ENCODE results near the gene LAMTOR1.

Gene LAMTOR1

GRCh38 chr11:72103754-72104167 lies 664 bp upstream of the LAMTOR1 start:
- TF ChIP-seq CTCF (IDR thresholded peaks at IDR 0.05; ENCODE audit: unreplicated experiment in 3 of 3): peak in 2 of 3 experiments; percentile 1 to 27
- Mint-ChIP-seq H3K4me3 (peak overlapping the region; percentile 88 to 95 (median 95)), H3K4me1 (peaks cover 36% of the 10 kb centered on the region), H3K36me3 (ENCODE audit: low read depth) (peaks cover 12% of the 10 kb centered on the region), H3K27ac (peak overlapping the region; percentile 99 to 100 (median 99)), H3K9me3 (no peaks in the 10 kb centered on the region), H3K27me3 (ENCODE audit: low read depth) (no peaks in the 10 kb centered on the region)

- H3K27ac Mint-ChIP-seq: peak overlapping the region; percentile 99 to 100 (median 99)
- H3K27me3 Mint-ChIP-seq (ENCODE audit: low read depth): no peaks in the 10 kb centered on the region
- H3K9me3 Mint-ChIP-seq: no peaks in the 10 kb centered on the region
- peaks cover 23% of the 10 kb centered on the region for H3K36me3 Mint-ChIP-seq (ENCODE audit: low read depth)
- peak overlapping the region; percentile 88 to 95 (median 95) for H3K4me3 Mint-ChIP-seq
- H3K4me1 Mint-ChIP-seq: peaks cover 36% of the 10 kb centered on the region
- TF ChIP-seq CTCF (IDR thresholded peaks at IDR 0.05; ENCODE audit: unreplicated experiment in 3 of 3): no peak
These were observed 509 bp downstream of the LAMTOR1 start for GRCh38 chr11:72102631-72102945.

GRCh38 chr11:72102162-72102561 lies 935 bp downstream of the LAMTOR1 start:
- TF ChIP-seq CTCF (IDR thresholded peaks at IDR 0.05; ENCODE audit: unreplicated experiment in 3 of 3): no peak
- peaks cover 25% of the 10 kb centered on the region for H3K36me3 Mint-ChIP-seq (ENCODE audit: low read depth)
- H3K4me3 Mint-ChIP-seq: peak overlapping the region; percentile 88 to 95 (median 95)
- no peaks in the 10 kb centered on the region for H3K9me3 Mint-ChIP-seq
- peak overlapping the region; percentile 99 to 100 (median 99) for H3K27ac Mint-ChIP-seq
- H3K4me1 Mint-ChIP-seq: peaks cover 36% of the 10 kb centered on the region
- H3K27me3 Mint-ChIP-seq (ENCODE audit: low read depth): no peaks in the 10 kb centered on the region

DNA sequence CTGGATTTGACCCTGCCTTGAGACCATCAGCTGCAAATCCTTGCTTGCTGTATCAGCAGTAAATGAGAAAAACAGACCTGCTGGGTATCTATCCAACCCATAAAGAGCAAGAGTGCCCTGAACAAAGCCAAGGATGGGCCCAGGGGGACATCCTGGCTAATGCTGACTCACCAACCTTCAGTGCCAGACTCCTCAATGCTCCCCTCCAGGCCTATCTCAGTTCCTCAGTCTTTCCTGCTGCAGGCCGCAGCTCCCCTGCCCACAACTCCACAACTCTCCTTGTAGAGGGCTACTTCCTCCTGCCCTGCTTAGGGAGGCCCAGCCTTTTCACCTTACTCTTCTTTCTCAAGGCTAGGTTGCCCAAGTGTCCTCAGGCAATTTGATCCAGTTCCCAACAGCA lies 2.6 kb downstream of the LAMTOR1 start:
- peaks cover 36% of the 10 kb centered on the region for H3K4me1 Mint-ChIP-seq
- peaks cover 30% of the 10 kb centered on the region for H3K36me3 Mint-ChIP-seq (ENCODE audit: low read depth)
- TF ChIP-seq CTCF (IDR thresholded peaks at IDR 0.05; ENCODE audit: unreplicated experiment in 3 of 3): no peak

GRCh38 chr11:72100009-72100408 lies 3.1 kb downstream of the LAMTOR1 start:
- no peak overlapping the region for H3K27ac Mint-ChIP-seq
- peaks cover 35% of the 10 kb centered on the region for H3K36me3 Mint-ChIP-seq (ENCODE audit: low read depth)
- peaks cover 36% of the 10 kb centered on the region for H3K4me1 Mint-ChIP-seq
- no peak overlapping the region for H3K4me3 Mint-ChIP-seq
- TF ChIP-seq CTCF (IDR thresholded peaks at IDR 0.05; ENCODE audit: unreplicated experiment in 3 of 3): no peak
- no peaks in the 10 kb centered on the region for H3K9me3 Mint-ChIP-seq
- no peaks in the 10 kb centered on the region for H3K27me3 Mint-ChIP-seq (ENCODE audit: low read depth)

More for the DNA sequence above, 2.6 kb downstream of the LAMTOR1 start:
- no peaks in the 10 kb centered on the region for H3K27me3 Mint-ChIP-seq (ENCODE audit: low read depth)
- H3K9me3 Mint-ChIP-seq: no peaks in the 10 kb centered on the region
- H3K27ac Mint-ChIP-seq: no peak overlapping the region
- H3K4me3 Mint-ChIP-seq: peak overlapping the region in 2 of 3 experiments; percentile 88 to 95

DNA sequence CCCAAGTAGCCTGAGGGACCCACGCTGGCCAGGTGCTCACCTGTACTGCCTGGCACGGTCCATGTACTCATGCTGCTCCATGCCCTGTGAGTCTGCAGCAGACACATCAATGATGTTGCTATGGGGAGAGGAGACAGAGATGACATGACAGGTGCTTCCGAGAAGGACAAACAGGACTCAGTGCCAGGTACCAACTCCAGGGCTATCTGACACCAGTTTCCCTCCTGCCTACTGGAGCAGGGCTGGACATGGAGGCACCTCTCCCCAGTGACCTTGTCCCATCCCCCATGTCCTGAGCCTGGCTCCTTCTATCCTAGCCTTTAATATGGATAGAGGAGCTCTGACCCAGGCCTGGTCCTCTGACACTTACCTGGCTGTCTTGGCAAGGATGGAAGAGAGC lies 4.4 kb downstream of the LAMTOR1 start:
- H3K4me1 Mint-ChIP-seq: peaks cover 28% of the 10 kb centered on the region
- no peak overlapping the region for H3K4me3 Mint-ChIP-seq
- no peak for TF ChIP-seq CTCF (IDR thresholded peaks at IDR 0.05; ENCODE audit: unreplicated experiment in 3 of 3)
- H3K9me3 Mint-ChIP-seq: no peaks in the 10 kb centered on the region
- H3K36me3 Mint-ChIP-seq (ENCODE audit: low read depth): peaks cover 41% of the 10 kb centered on the region
- no peaks in the 10 kb centered on the region for H3K27me3 Mint-ChIP-seq (ENCODE audit: low read depth)
- H3K27ac Mint-ChIP-seq: no peak overlapping the region

All from nephron (organoid).